RPMI8226 (cell line): ENCODE data around the gene TMEM18.

Experiments
- DNase-seq: peaks from one replicate; pipeline ENCODE4 v3.0.0-alpha.2; 2015

TMEM18 gene

DNA sequence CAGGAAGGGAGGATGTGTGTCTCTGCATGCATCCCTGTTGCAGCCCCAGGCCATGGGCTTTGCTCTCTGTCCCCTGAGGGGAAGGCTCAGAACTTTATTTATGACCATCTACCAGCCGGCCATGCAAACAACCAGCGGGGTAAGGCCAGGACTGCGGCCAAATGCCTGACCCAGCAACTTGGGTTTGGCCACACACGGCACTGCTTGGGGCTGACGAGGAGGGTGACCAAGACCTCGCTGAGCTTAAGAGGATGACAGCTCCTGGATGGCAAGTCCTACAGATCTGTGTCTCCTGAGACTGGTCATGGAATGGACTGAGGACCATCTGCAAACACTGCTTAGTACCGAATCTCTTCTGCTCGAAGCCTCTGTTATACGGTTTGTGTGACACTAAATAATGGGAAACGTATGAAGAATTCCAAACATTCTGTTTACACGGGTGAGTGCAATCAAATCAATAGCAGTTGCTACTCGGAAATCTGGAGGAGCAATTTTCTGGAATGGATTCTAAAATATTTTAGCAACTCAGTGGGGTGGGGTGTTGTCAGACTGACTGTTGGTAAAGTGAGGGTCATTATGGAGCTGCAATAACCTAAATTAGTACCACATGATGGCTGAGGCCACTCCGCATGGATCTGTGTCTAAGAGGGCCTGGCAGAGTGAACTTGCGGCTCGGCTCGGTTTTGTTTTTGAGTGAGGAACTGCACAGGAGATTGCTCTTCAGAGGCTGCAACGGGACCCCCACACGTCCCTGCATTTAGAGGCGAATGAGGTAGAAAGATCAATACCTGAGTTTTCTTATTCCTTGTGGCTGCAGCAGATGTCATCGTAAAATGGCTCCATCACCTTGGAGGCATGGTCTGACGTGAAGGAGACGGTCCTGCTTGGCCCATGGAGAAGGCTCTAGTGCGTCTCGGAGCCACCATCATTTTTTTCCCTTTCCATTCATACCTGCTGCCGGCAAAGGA, 26.6 kb downstream of the TMEM18 start:
- no peak for DNase-seq

DNA sequence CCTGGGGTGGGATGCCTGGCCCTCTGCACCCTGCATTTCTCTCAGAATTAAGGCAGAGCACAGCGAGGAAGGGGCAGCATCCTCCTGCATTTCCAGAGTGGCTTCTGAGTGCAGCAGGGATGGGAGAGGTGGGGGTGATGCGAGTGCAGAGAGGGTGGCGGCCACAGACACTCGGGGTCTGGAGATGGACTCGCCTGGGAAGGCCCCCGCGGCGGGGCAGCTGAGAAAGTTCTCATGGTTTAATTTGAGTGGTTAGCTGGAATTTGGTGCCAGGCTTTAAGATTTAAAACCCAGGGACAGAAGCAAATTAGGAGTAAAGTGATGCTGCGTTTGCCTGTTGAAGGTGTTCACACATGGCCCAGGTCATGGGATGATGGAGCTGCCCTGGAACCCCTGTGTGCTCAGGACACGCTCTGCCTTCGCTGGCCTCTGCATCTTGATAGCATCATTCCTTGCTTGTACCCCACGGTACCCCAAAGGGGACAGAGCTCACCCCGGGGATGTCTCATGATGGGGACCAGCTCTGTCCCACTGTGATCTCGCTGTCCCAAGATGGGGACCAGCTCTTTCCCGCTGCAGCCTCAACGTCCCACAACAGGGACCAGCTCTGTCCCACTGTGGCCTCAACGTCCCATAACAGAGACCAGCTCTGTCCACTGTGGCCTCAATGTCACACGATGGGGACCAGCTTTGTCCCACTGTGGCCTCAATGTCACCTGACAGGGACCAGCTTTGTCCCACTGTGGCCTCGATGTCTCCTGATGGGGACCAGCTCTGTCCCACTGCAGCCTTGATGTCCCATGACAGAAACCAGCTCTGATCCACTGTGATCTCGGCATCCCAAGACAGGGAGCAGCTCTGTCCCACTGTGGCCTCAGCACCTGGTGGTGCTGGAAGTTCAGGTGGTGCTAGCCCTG, 27.5 kb downstream of the TMEM18 start:
- DNase-seq = no peak

DNA sequence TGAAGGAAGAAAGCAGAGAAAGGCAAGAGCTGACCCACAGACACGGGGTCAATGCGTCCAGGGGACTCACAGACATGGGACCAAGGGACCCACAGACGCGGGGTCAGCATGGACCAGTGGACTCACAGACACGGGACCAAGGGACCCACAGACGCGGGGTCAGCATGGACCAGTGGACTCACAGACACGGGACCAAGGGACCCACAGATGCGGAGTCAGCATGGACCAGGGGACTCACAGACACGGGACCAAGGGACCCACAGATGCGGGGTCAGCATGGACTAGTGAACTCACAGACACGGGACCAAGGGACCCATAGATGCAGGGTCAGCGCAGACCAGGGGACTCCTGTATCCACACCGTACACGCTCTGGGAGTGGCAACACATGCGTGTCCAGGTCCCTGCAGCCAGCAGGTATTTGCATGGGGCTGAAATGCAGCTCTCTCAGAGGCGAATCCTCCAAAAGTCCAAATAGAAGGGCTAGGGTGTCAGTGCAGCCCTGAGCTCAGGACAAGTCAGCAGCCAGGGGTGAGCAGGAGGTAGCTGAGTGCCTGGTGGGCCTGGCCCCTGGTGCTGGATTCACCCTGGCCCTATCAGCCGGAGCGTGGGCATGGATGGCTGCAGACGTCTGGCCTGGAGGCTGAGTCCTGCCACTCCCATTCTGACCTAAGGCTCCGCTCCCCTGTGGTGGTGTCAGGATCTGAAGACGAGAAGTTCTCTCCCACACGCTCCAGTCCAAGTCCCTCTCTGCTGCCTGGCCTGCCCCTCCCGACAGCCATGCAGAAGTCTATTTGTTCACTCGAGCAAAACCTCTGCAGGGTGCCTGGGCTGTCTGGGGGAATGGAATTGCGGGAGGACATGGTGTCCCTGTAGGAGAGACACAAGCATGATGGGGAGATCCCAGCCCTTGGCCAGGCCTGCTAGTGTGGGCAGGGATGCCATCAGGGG, 28.5 kb downstream of the TMEM18 start:
- DNase-seq = no peak

DNA sequence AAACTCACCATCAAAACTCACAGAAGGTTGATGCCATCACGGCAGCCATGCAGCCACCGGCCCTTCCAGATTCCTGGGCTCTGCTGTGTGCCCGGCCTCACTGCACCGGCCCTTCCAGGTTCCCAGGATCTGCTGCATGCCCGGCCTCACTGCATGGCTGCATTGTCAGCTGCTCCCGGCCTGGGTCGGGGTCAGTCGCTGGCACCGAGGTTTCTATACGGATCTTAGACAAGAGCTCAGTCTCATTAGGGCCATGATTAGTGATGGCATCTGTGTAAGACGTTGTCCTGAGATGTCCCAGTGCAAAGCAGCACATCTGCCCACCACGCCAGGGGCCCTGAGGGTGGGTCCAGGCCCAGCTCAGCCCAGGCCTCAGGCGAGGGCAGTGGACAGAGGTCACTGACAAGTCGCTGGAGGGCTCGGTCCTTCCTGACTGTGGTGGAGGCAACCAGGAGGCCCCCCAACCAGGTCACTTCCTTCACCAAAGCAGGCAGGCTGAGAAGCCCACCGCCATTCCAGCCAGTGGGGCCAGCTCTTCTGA, 29.4 kb downstream of the TMEM18 start:
- DNase-seq = no peak

DNA sequence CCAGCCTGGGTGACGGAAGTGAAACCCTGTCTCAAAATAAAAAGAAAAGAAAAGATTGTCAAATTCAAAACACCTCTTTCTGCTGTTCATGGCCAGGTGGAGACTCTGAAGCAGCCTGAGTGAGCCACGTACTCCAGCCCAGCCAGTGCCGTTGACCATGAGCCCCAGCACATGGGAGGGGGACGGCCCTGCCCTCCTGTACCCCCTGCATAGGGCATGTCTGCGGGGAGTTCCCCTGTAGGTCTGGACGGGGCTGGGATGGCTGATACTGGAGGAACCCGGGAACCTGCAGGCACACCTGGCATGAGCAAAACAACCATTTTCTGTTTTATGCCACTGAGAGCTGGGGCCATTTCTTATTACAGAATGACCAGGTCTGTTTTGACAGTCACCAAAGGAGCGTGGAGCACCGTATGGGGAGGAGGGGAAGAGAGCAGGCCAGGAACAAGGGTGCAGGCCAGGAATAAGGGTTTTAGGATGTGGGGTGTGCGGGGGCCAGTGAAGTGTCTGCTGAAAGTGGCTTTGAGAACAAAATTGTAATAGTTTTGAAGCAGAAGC, 30.1 kb downstream of the TMEM18 start:
- DNase-seq = peak; percentile 20

DNA sequence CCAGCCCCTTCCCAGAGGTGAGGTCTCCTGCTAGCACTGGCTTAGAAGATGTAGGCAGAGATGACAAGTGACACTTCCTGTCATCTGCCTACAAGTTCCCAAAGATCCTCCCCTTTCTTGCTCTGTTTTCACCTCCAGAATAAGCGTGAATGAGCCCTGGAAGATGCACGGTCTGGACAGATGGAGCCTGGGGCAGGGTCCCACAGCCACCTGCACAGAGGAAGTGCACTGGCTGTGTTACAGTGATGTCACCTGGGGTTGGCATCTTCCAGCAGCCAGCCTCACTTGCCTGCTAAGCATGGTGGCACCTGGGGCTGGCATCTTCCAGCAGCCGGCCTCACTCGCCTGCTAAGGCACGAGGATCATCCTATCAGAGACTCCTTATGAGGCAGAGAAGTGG, 32.3 kb downstream of the TMEM18 start:
- DNase-seq = no peak

DNA sequence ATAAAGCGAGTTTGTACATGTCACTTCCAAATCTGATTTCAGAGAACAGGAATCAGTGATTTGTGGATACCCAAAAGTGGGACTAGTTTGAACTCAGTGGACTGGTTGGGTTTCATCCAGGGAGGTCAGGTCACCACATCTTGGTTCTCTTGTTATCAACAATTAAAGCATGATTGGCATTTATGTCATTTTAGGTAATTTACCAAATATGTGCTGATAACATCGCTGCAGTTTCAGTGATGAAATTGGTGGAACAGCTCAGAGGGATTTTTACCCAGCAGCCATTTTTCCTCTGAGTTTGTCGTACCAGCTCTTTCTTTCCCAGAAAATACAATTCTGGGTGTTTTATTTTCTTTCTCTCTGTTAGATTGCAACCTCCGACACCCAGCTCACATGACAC, 33.4 kb downstream of the TMEM18 start:
- no peak for DNase-seq

DNA sequence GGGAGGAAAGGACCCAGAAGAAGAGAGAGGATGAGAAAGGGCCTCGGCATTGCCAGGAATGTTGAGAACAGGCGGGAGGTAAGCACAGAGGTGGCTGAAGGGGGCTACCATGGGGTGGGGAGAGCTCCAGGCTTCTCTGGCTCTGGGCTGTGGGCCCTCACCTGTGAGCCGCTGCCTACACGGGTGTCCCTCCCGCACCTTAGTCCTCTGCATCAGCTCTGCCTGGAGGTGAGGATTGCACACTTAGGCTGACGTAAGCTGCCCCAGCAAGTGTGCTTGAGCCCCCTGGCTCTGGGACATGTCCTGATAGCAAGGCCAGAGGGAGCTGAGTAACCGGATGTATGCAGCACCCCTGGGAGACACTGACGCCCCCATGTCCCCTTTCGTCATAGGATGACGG, 33.9 kb downstream of the TMEM18 start:
- no peak for DNase-seq

DNA sequence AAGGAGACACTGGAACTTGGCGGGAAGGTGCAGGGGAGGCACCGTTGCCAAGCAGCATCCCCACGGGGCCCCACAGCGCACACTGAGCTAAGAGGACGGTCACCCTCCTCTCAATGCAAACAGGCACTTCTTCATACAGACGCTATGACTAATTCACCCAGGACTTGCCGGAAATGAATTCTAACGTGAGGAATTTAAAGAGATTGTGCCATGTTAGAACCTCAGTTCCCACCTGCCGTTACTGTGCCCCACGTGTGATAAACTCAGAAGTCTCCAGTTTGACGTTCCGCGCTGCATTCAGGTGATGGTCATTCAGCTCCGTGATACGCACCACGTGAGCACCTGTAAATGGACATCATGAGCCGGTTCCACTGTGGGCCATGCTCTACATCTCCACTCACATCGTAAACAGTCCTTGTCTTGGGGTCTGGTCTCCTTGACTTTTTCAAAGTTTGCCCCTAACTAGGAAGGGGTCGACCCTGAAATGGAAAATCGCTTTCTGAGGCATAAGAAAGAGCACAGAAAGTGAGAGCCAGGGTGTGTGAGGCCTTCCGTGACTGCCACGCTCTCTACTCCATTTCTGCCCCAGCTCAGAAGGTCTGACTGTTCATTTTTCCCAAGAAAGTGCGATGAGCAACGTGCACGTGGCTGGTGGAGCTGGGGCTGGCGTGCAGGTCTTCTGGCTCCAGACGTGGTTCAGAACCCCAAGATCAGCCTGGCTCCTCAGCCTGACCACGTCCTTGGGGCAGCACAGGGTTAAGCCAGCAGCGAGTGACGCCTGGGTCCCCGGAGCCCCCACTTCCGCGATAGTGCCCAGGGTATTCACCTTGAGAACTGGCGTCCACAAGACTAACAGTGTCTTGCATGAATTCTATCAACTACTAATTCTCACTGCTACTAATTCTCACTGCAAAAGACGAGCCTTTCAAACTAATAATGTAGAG, 35.1 kb downstream of the TMEM18 start:
- DNase-seq = no peak

DNA sequence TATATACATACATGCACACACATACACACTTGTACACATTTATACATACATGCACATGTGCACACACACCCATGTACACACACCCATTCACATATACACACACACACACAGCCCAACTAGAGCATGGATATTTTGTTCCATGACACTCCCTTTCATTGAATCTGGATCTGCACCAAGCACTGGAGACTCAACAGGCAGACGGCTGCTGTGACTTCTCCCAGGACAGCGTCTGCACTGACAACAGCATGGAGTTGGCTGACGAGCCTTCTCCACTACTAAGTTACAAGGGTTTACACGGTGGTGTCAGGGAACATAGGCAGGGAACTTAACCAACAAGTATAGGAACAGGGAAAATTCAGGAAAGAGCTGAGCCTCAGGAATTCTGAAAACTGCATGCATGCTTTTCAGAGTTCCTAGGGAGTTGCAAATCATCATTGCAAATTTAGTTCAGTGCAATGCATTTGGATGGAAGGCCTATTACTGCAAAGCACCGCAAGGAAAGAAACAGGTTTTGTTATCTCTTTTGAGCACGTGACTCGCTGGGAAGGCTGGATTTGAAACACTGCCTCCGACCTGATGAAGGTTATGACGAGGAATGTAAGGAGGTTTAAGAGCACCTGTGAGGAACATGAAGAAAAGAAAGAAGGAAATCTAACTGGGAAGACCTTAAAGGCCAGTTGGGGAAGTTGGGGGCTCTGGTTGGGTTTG, 35.9 kb downstream of the TMEM18 start:
- DNase-seq = no peak

DNA sequence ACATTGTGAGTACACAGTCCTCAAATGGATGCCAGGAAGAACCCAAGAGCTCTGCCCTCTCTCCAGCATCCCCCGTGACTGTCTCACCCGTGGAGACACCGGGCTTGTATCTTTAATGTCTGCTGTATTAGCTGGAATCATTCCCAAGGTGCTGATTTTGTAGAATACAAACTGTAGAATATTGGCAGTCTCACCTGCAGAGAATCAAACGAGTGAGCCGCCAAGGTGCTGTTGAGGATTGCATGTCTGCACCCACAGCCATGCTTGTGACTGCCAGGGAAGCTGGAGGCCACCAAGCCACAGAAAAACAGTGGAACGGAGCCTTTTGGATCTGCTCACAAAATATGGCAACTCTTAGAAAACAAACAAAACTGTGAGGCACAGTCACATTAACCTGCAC, 37.5 kb downstream of the TMEM18 start:
- DNase-seq = no peak

DNA sequence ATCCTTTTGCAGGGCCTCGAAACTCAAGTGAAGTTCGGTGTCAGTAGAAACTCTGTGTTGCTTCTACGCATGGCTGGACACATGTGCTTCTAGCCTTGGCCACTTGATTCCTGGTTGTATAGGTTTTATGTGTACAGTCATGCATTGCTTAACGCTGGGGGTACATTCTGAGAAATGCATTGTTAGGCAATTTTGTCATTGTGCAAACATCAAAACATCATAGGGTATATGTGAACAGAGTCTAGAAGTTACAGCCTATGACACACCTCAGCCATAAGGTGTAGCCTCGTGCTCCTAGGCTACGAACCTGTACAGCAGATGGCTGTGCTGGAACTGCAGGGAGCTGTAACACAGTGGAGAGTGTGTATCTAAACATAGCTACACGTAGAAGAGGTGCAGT, 39.4 kb downstream of the TMEM18 start:
- no peak for DNase-seq

DNA sequence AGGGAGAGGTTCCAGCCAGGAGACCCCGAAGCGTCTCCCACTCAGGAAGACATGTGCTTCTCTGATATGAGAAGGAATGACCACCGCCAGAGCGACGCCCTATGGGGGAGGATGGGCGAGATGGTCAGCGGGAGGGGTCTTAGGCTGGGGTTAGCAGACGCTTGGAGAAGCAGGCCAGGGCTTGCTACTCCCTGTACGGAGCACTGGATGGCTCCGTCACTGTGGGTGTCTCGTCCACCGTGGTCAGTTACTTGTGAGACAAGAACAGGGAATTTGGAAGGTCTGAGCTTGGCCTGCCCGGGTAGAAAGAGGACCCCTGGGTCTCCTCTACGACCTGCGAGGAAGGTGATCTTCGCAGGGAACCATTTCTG, 39.8 kb downstream of the TMEM18 start:
- peak; percentile 1 for DNase-seq

DNA sequence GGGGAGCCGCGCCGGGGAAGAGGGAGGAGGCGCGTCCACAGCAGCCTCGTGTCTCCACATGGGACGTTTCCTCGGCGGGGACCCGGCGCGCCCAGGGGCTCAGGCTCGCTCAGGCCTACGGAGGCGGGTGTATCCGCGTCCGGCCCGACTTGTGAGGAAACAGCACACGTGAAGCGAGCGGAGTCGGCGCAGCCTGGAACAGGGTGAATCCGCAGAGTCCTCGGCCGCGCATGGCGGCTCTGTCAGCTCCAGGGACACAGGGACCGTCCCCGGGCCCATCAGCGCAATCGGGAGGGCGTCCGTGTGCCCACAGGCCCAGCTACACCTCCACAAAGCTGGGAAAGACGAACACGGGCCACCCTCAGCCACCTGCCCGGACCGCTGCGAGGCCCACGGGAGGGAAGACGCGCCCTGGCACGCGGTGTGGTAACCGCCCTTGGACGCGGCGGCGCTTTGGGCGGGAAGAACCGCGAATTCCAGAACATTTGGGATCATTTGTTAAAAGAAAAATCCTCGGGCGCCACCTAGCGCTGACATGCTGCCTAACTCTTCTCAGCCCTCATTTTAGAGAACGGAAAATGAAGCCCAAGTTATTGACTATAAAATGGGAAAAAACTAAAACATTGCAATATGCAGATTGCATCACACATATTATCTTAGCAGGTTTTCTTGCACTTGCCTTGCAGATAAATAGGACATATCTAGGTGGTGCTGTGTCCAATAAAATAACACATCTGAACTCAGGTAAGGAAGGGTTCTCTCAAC, 40.4 kb downstream of the TMEM18 start:
- peak; percentile 36 for DNase-seq

DNA sequence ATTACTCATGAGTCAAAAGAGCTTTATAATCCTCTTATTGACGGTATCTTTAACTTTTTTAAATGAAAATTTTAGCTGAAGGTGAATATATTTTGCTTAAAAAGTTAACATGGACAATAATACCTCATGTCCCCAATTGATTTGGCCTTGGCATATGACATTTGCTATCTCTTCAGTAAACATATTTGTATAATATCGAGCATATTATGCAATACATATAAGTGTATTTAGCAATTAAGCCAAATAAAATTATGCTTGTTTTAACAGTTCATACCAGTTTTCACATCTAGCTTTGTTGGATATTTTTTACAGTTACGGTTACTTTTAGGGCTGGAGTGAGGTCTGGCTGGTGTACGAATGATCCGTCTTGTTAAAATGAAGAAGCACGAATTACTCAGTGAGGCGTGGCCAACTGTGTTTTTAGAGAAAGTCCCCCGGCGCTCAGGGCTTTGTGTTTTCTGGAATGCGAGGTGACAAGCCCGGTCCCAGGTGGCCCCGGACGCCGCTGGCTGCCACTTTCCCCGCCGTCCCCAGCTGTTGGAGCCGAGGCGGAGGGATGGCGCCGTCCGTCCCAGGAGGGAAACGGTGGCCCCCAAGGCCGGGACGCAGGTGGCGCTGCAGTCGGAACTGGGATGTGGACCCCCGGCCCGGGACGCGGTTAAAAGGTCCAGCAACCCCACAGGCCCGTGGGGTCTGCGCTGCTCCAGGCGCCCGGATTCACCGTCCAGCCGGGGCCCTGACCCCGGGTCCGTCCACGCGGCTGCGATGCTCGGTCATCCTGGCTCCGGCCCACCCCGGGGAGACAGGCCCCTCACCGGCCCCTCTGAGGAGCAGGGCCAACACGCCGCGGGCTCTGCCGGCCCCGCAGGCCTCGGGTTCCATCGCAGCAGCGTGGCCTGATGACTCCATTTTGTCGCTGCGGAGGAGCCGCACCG, 41.3 kb downstream of the TMEM18 start:
- no peak for DNase-seq

DNA sequence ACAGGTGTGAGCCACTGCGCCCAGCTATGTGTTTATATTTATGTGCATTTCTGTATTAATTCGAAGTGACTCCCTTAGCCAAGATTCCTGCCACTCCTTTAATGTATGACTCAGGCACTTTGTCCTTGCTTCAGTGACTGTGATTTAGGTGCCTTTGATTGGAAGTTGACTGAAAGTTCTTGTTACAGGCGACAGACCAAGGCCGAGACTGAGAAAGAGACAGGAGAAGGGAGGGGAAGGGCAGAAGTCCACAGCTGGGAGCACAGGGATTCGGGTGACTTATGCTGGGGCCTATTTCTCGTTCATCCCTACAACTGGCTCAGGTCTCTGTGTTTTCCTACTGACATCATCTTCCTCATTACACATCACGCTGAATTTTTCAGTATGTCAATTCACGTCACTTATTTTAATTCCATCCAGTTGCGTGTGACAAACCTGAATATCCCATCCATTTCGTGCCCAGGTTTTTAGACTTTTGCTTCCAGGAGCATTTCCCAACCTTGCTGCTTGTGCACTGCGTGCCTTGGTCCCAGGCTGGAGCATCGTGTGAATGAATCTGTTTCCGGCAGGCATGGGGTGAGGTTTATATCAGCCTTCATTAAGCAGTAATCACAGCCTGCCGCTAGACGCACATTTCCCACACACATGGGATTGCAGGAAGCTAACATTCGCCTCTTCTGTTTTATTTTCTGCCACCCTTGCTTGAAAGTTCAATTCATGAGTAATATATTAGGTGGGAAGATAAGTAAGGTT, 42.4 kb downstream of the TMEM18 start:
- DNase-seq = no peak

DNA sequence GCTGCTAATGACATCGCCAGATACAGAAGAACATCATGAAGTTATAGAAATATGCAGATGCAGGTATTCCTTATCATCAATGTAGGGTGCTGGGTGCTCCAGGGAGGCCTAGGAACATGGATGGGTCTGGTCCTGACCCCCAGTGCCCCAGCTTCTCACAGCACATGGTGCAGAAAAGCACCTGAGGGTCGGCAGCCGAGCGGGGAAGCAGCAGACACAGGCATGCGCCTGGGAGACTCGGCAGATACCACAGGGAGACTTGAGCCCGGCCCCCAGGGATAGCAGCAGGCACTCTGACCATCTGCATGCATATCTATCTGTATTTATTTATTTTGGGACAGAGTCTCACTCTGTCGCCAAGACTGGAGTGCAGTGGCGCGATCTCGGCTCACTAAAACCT, 43.2 kb downstream of the TMEM18 start:
- no peak for DNase-seq
